GM11168 (cell line): ENCODE data around the gene RBM10.

Experiments used
- in situ Hi-C: fragments of 300-500 bp; cut with MboI; formaldehyde crosslinking; loops from one replicate; pipeline ENCODE4 v1.12.0; 2022; ENCODE audit warnings: low sequenced_read_pairs; ENCODE audit not compliant: unreplicated experiment

Gene RBM10

DNA sequence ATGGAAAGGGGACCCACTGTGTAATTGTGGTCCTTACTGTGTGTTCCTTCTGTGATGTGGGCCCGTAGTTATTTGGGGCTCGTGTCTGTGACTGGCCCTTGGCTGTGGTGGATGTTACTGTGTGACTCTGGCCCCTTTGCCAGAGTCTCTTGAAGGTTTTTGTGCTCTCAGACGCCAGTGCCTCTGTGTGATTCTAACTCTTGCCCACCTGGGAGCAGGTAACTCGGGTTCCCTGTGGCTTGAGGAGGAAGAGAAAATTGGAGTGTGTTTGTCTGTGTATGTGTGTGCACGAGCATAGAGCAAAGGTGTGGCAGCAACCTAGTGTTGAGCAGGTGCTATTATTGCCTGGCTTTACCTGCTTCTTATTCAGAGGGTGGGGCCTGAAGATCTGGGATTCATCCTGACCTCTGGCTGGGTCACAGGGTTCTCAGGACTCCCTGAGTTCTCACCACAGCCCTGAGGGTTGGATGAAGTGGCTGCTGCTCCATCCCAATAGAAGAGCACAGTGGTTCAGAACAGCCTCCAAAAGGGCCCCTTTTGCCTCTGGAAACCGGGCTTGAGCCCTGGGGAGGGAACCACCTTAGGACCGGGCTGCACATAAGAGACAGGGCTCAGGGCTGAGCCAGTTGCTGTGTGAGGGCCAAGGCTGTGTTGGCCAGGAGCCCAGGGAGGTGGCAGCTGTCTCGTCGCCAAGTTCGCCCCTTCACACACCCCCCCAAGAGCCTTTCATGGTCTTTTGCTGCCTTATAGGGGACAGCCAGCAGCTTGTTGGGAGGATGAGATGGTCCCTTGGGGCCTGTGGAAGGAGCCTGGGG lies 1.3 kb downstream of the RBM10 start:
- in situ Hi-C loops: no loop called here

DNA sequence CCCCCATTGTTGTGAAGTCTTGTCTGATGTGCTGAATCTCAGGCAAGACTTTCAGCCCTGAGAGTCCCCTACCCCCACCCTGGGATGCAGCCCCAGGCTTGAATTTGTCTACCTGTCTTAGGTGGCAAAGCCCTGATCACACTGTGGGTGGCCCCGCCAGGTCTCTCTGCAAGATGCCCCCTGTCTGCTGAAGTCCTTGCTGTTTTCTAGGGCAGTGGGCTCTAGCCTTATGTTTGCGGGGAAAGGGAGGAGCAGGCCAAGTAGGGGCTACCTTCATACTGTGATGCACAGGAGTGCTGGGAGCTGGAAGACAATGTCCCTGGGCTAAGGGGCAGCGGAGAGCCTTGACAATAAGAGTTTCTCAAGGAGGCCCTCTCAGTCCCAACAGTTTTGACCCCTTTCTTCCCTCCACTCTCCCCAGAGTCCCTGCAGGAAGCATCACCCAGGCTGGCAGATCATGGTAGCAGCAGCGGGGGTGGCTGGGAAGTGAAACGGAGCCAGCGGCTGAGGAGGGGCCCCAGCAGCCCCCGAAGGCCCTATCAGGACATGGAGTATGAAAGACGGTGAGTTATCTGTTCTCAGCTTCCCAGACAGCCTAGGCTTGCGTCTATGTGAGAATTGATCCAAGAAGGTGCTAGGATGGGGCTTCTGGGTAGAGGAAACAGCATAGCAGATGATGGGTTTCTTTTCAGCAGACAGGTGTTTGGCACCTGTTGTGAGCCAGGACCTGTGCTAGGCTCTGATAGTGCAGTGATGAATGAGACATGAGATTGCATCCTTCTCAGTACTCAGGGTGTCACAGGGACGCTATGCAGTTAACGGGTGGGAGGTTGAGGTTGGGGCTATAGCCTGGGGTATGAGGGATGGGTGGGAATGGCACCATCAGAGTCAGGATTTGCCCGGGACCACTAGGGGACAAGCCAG lies 2.2 kb downstream of the RBM10 start:
- in situ Hi-C loops: no loop called here

DNA sequence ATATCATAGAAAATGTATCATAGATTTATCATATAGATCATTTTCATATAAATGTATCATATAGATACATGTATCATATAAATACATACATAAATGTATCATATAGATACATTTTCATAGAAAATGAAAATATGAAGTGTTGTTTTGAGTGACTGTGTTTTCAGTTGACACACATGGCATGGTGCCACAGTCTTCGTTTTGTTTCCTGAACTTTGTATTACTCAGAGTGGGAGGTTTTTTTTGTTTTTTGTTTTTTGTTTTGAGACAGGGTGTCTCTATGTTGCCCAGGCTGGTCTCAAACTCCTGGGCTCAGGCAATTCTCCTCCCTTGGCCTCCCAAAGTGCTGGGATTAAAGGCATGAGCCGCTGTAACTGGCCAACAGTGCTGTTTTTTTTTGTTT lies 3.9 kb downstream of the RBM10 start:
- in situ Hi-C loops: no loop called here

DNA sequence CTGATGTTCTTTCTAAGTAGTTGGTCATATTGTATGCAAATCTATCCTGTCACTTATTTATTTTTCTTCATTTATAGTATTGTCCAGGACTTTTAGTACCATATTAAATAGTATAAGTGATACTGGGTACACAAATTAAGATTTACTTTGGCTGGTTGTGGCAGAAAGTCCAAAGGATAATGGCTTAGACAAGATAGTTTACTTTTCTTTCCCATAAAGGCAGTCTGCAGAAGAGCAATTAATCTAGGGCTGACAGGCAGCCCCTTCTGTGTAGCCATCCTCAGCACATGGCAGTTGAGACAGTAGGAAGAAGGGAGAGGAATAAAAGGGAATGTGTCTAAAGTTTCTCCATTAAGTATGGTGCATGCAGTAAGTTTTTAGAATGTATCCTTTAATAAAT lies 6.4 kb downstream of the RBM10 start:
- in situ Hi-C loops: no loop called here

- in situ Hi-C loops: no loop called here
Observed at GRCh38 chrX:47156611-47157520, 11.8 kb downstream of the RBM10 start.

GRCh38 chrX:47158131-47158530 lies 13.1 kb downstream of the RBM10 start:
- in situ Hi-C loops: no loop called here

DNA sequence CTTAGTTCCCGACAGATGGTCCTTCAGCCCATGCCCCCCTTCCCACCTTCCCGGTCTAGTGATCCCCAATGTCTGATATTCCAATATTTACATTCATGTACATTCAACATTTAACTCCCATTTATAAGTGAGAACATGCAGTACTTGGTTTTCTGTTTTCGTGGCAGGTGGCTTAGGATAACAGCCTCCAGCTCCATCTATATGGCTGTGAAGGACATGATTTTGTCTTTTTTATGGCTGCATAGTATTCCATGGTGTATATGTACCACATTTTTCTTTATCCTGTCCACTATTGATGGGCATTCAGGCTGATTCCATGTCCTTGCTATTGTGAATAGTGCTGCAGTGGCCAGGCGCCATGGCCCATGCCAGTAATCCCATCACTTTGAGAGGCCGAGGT lies 13.8 kb downstream of the RBM10 start:
- in situ Hi-C loops: no loop called here

DNA sequence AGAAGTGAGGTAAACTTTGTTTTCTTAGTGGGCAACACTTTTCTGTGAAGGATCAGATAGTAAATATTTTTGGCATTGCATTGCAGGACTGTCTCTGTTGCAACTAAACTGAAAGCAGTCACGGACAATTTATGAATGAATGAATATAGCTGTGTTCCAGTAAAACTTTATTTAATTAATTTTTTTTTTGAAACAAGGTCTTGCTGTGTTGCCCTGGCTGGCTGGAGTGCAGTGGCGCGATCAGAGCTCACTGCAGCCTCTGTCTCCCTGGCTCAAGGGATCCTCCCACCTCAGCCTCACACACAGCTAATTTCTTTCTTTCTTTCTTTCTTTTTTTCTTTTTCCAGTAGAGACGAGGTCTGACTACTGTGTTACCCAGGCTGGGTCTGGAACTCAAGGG lies 15.8 kb downstream of the RBM10 start:
- in situ Hi-C loops: no loop called here

DNA sequence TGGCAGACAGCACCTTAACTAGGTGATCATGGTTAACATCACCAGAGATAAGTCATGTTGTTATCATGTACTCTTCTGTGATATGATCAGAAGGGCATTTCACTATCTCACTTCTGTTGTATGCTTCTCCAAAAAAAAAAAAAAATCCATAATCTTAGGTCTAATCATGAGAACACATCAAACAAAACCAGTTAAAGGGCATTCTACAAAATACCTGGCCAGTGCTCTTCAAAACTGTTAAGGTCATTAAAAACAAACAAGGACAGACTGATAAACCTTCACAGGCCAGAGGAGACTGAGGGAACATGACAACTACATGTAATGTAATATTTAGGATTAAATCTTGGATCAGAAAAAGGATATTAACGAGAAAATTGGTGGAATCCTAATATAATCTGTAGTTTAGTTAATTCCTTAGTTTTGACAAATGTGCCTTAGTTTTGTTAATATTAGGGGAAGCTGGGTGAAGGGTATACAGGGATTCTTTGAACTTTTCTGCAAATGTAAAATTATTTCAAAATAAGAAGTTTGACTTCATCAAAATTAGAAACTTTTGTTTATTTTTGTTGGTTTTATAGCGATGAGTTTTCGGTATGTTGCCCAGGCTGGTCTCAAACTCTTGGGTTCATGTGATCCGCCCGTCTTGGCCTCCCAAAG lies 18.0 kb downstream of the RBM10 start:
- in situ Hi-C loops: no loop called here

DNA sequence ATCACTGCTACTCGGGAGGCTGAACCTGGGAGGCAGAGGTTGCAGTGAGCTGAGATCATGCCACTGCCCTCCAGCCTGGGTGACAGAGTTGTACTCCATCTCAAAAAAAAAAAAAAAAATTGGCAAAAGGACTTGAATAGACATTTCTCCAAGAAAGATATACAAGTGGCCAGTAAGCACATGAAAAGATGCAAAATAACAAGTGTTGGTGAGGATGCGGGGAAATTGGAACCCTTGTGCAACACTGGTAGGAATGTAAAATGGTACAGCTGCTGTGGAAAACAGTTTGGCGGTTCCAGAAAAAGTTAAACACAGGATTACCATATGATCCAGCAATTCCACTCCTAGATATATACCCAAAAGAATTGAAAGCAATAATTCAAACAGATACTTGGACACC lies 19.4 kb downstream of the RBM10 start:
- in situ Hi-C loops: no loop called here

DNA sequence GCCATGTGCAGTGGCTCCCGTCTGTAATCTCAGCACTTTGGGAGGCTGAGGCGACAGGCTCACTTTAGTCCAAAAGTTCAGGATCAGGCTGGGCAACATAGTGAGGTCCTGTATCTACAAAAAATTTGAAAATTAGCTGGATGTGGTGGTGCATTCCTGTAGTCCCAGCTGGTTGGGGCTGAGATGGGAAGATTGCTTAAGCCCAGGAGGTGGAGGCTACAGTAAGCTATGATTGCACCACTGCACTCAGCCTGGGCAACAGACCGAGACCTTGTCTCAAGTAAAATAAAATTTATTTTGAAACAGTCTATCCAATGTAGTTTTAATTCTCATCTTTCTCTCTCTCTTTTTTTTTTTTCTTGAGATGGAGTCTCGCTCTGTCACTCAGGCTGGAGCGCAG lies 21.1 kb downstream of the RBM10 start:
- in situ Hi-C loops: no loop called here

- in situ Hi-C loops: no loop called here
Observed at GRCh38 chrX:47168495-47169073, 23.6 kb downstream of the RBM10 start.

DNA sequence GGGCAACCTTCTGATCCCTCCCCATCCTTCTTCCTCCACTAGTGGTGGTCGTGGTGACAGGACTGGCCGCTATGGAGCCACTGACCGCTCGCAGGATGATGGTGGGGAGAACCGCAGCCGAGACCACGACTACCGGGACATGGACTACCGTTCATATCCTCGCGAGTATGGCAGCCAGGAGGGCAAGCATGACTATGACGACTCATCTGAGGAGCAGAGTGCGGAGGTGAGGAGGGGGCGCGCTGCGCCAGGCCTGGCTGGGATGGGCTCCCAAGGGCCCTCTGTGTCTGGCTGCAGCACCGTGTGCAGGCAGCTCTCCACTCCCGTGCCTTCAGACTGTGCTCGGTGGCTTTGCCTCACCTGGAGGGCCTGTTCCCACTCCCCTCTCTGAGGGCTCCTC lies 24.3 kb downstream of the RBM10 start:
- in situ Hi-C loops: no loop called here

DNA sequence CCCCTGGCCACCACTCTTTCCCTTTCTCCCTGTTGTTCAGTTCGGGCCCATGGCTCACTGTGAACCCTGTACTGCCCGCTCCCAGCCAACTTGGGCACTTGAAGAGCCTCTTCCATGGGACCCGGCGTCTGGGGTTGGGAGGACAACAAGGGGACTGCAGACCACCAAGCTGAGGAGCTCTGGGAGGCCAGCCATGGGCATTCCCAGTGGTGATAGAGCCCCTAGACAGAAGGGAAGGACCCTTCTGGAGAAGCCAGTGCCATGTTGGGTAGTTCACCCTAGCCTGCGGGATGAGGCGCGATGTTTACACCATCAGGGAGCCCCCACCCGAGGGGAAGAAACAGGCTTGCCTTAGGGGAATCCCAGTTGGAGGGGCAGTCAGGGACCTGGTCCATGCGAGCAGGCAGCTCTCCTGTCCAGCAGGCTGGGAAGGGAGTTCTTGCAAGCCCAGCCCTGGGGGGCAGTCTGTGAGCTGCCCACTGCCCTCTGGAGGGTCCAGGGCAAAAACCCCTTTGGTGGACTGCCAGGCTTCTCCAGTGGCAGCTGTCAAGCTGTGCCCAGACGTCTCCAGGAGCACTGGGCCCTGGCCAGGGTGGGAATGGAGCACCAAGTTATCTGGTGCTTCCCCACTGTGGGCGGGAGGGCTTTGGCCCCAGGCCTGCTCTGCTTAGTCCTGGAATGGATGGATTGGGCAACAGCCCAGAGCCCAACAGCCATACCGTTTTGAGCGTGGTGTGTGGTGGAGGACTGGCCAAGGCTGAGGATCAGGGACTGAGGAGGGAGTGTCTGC lies 24.9 kb downstream of the RBM10 start:
- in situ Hi-C loops: no loop called here

DNA sequence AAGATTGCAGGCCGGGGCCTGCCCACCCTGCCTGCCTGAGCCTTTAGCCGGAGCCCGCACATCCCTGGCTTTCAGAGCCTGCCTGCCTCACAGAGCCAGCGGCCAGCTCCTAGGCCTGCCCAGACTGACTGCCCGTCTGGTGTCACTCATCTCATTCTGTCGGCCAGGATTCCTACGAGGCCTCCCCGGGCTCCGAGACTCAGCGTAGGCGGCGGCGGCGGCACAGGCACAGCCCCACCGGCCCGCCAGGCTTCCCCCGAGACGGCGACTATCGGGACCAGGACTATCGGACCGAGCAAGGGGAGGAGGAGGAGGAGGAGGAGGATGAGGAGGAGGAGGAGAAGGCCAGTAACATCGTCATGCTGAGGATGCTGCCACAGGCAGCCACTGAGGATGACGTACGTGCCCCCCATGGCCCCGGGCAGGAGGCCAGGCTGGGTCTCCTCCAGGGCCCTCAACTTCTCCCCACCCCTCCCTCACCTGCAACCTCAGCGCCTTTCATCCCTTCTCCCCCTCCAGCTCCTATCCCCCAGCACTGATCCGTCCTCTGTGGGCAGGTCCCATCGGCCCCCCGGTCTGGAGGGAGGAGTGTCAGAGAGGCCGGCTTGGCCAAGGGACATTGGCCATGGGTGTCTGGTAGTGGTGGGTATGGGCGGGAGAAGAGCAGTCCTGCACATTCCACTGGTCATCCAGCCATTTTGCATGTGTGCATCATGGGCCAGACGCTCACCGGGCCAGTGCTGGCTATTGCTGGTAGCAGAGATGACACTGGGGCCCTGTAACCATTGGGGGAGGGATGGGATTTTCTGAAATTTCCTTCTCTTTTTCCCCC lies 26.1 kb downstream of the RBM10 start:
- in situ Hi-C loops: no loop called here

DNA sequence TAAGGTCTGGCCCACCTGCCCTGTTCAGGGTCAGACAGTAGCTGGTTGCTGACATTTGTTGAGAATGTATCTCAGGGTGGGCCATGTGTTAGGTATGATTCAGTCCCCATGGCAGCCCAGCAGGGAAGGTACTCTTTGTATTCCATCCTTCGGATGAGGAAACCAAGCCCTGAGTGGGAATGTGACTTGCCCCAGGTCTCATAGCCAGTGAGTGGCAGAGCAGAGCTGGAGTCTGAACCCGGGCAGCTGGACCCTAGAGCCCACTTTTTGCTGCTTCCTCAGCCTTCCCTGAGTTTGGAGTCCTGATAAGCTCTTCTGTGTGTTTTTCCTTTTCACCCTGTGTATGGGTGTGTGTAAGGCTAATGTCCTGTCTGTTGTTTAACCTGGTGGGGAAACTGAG lies 27.0 kb downstream of the RBM10 start:
- in situ Hi-C loops: no loop called here

DNA sequence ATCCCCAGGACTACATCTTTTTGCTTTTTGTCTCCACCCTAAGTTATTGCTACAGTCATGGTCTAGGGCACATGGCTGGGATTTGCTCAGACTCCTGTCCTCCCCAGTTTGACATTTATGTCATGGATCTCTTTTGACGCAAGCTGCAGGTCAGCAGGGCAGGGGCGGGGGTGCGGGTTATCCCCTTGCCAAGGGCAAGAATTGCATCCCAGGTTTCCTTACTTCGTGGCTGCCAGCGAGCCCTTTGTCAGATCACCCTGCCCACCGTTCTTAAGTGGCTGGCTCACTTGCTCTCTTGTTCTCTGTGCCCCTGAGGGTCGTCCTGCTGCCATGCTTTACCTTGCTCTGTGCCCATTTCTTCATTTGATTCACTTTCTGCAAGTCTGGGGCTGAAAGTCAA lies 27.5 kb downstream of the RBM10 start:
- in situ Hi-C loops: no loop called here
